DND-41 (cell line): ENCODE results near the gene PILRA.

Experiments used
- CTCF ChIP-seq: IDR thresholded peaks from 2 replicates; pipeline ENCODE4 v1.5.1; 2012; ENCODE audit warnings: borderline replicate concordance, low read length, moderate library complexity, mild to moderate bottlenecking; ENCODE audit not compliant: poor library complexity, severe bottlenecking; ENCODE audit errors: extremely low read depth
- EZH2 ChIP-seq: IDR thresholded peaks from 3 replicates; pipeline ENCODE4 v1.6.1; 2012; ENCODE audit warnings: borderline replicate concordance, low read depth, mild to moderate bottlenecking, moderate library complexity, low read length, inconsistent platforms; ENCODE audit not compliant: severe bottlenecking

DNA sequence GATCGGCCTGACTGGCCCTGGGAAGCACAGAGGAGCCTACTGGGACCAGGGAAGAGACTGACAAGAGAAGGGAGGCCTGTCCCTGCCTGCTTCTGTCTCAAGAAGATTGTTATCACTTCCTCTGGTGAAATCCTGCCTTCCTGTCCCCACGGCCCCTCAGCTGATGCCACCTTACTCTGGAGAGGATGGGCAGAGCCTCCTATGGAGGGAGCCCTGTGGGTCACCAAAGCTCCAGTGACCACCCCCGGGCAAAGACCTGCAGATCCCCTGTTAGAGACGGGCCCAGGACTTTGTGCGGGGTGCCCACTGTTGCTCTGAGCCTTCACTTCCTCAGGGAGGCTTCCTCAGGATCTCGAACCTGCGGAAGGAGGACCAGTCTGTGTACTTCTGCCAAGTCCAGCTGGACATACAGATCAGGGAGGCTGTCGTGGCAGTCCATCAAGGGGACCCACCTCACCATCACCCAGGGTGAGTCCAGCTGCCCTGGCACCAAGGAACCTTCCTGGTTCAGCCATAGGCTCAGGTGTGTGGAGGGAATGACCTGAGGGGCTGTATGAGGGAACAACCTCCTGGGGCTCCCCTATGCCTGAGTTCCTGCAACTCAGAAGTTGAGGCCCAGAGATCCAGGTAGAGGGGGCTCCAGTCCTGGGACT is 16.7 kb upstream of the PILRA start:
- TF ChIP-seq CTCF (no peak), EZH2 (no peak)
